Panc1 (cell line): ENCODE data around the gene MAD1L1. TPM values are rescaled to one million over a fixed set of nuclear protein-coding genes. Genes with fewer than 3 reads are reported as not detected.

Source experiments
- ATAC-seq: fragments of 200-7000 bp; cut with Tn5 transposase; 2 replicates; pipeline ENCODE4 v1.9.1; 2020; ENCODE audit warnings: mild to moderate bottlenecking, moderate library complexity
- BruUV-seq: library from RNA; stranded (reverse); fragments of 400-500 nt; replicated peaks from 2 replicates; lab custom pipeline; 2021; lab: Mats Ljungman, UMichigan
- CTCF ChIA-PET: fragments of 300-600 bp; sonication (Branson Sonifier 250); formaldehyde crosslinking; loops from one replicate; lab custom pipeline; 2022; ENCODE audit warnings: antibody characterized with exemption; lab: Charles Lee
- POLR2A ChIA-PET: fragments of 300-600 bp; sonication (Branson Sonifier 250); formaldehyde crosslinking; loops from one replicate; lab custom pipeline; 2022; ENCODE audit warnings: antibody characterized with exemption; lab: Charles Lee
- DNase-seq: peaks from one replicate; pipeline ENCODE4 v3.0.0-alpha.2; 2010; ENCODE audit warnings: low read depth, low spot score
- H3K27ac ChIP-seq: 2 replicates; pipeline ENCODE4 v1.5.1; 2011; ENCODE audit warnings: mild to moderate bottlenecking, low read length, inconsistent platforms
- H3K27me3 ChIP-seq: fragments of 200-500 bp; sonication (Bioruptor generic); 2 replicates; pipeline ENCODE4 v1.6.0; 2014; ENCODE audit warnings: low read length, inconsistent platforms; ENCODE audit not compliant: control insufficient read depth, insufficient read depth
- H3K36me3 ChIP-seq: fragments of 200-500 bp; sonication (Bioruptor generic); 2 replicates; pipeline ENCODE4 v1.5.1; 2014; ENCODE audit warnings: inconsistent platforms, mild to moderate bottlenecking, low read length, moderate library complexity; ENCODE audit not compliant: control insufficient read depth, insufficient read depth
- H3K4me1 ChIP-seq: 2 replicates; pipeline ENCODE4 v1.5.1; 2011; ENCODE audit warnings: inconsistent platforms, mild to moderate bottlenecking, low read length, moderate library complexity; ENCODE audit not compliant: control insufficient read depth, insufficient read depth
- H3K4me3 ChIP-seq, 2 experiments: 2 replicates each; pipeline ENCODE4 v1.5.1; 2011 to 2012; ENCODE audit warnings: low read depth in 2 of 2, low read length in 2 of 2, mild to moderate bottlenecking in 2 of 2, inconsistent platforms in 1 of 2, moderate library complexity in 1 of 2
- H3K9me3 ChIP-seq: fragments of 200-500 bp; sonication (Bioruptor generic); 2 replicates; pipeline ENCODE4 v1.5.1; 2014; ENCODE audit warnings: low read depth, mild to moderate bottlenecking, inconsistent platforms, low read length, moderate library complexity; ENCODE audit not compliant: control insufficient read depth, insufficient read depth
- CTCF ChIP-seq: fragments of 450-650 bp; IDR thresholded peaks from 2 replicates; pipeline ENCODE4 v1.5.1; 2017; ENCODE audit warnings: mild to moderate bottlenecking
- POLR2AphosphoS5 ChIP-seq: IDR thresholded peaks from 2 replicates; pipeline ENCODE4 v1.6.1; 2012; ENCODE audit warnings: mild to moderate bottlenecking, low read depth, low read length, moderate library complexity
- REST ChIP-seq, 2 experiments: IDR thresholded peaks; 2 replicates each; pipeline ENCODE4 v1.6.1; 2011 to 2012; ENCODE audit warnings: low read depth in 2 of 2, control low read depth in 1 of 2, low read length in 1 of 2, mild to moderate bottlenecking in 1 of 2, moderate library complexity in 1 of 2; ENCODE audit not compliant: insufficient read depth in 1 of 2
- SIN3A ChIP-seq: IDR thresholded peaks from 2 replicates; pipeline ENCODE4 v1.6.1; 2012; ENCODE audit warnings: low read depth, mild to moderate bottlenecking, low read length, moderate library complexity, borderline replicate concordance; ENCODE audit not compliant: insufficient read depth
- TCF7L2 ChIP-seq: IDR thresholded peaks from 2 replicates; pipeline ENCODE4 v1.6.1; 2011; ENCODE audit warnings: mild to moderate bottlenecking, low read depth, low read length, inconsistent platforms
- in situ Hi-C: cut with HindIII; loops from 2 replicates; pipeline ENCODE4 v1.10.0; 2016; ENCODE audit warnings: low sequenced_read_pairs, low pct_unique_long_range_greater_than_20kb
- intact Hi-C: fragments of 100-400 bp; cut with micrococcal nuclease; formaldehyde crosslinking; loops from one replicate; pipeline ENCODE4 v1.10.0; 2022; ENCODE audit not compliant: unreplicated experiment
- total RNA-seq: library from RNA; stranded (reverse); gene quantifications from one replicate; pipeline ENCODE4 v1.2.1, GENCODE V29; 2021; ENCODE audit not compliant: unreplicated experiment

The MAD1L1 gene
- total RNA-seq, 1 experiment from 2014 or later = 70.8 TPM

- Histone ChIP-seq H3K9me3 (no peaks in the 10 kb centered on the region), H3K4me3 (no peak overlapping the region), H3K4me1 (no peaks in the 10 kb centered on the region), H3K36me3 (no peaks in the 10 kb centered on the region), H3K27ac (no peak overlapping the region), H3K27me3 (no peaks in the 10 kb centered on the region)
- ChIA-PET POLR2A (no interaction called here), CTCF (no interaction called here)
- no peak for DNase-seq
- TSS peak; percentile 42 for BruUV-seq
- TF ChIP-seq REST (IDR thresholded peaks at IDR 0.05; ENCODE audit: insufficient read depth in 1 of 2, low read depth in 2 of 2, low read length in 1 of 2) (no peak), TCF7L2 (no peak), POLR2AphosphoS5 (no peak), CTCF (no peak)
- in situ Hi-C loops = no loop called here
- ATAC-seq = no peak
- intact Hi-C loops = no loop called here
Measured at GRCh38 chr7:1999278-1999984, 233.3 kb downstream of the MAD1L1 start.

GRCh38 chr7:1998146-1998545 is 234.6 kb downstream of the MAD1L1 start:
- TF ChIP-seq SIN3A = no peak
- H3K4me1 ChIP-seq = no peaks in the 10 kb centered on the region
- CTCF ChIA-PET = interaction anchor here (0.6 kb wide), 1 partner anchor 197 kb away, joined by 4 read pairs; no protein-coding TSS in a partner anchor
- POLR2A ChIA-PET = no interaction called here
- no TSS peak for BruUV-seq
- intact Hi-C loops (no loop called here), in situ Hi-C loops (no loop called here)
- no peak for DNase-seq
- H3K27ac ChIP-seq = no peak overlapping the region
- no peaks in the 10 kb centered on the region for H3K36me3 ChIP-seq
- H3K27me3 ChIP-seq = no peaks in the 10 kb centered on the region
- H3K4me3 ChIP-seq = no peak overlapping the region
- no peaks in the 10 kb centered on the region for H3K9me3 ChIP-seq
- no peak for ATAC-seq

- BruUV-seq = no TSS peak
- POLR2A ChIA-PET = no interaction called here
- Histone ChIP-seq H3K4me3 (no peak overlapping the region), H3K27me3 (no peaks in the 10 kb centered on the region), H3K27ac (no peak overlapping the region), H3K36me3 (no peaks in the 10 kb centered on the region), H3K4me1 (no peaks in the 10 kb centered on the region), H3K9me3 (no peaks in the 10 kb centered on the region)
- in situ Hi-C loops (no loop called here), intact Hi-C loops (no loop called here)
- no peak for DNase-seq
- ATAC-seq = no peak
- TF ChIP-seq POLR2AphosphoS5 = no peak
- TF ChIP-seq CTCF = no peak
- no peak for TF ChIP-seq TCF7L2
- no peak for TF ChIP-seq REST (IDR thresholded peaks at IDR 0.05; ENCODE audit: insufficient read depth in 1 of 2, low read depth in 2 of 2, low read length in 1 of 2)
- no peak for TF ChIP-seq SIN3A
- CTCF ChIA-PET = interaction anchor here (0.6 kb wide), 1 partner anchor 197 kb away, joined by 4 read pairs; no protein-coding TSS in a partner anchor
Measured at GRCh38 chr7:1997537-1998076, 235.1 kb downstream of the MAD1L1 start.
